COLO668 (cell line): ENCODE measurements around the gene PDE9A.

Experiments
- DNase-seq: peaks from one replicate; lab custom pipeline; 2025; ENCODE audit not compliant: unreplicated experiment; lab: John Stamatoyannopoulos, UW

The PDE9A gene

GRCh38 chr21:42815217-42815616, 161.8 kb downstream of the PDE9A start:
- DNase-seq, result no peak

- peak; percentile 51 for DNase-seq
These were observed 164.9 kb downstream of the PDE9A start for GRCh38 chr21:42818328-42818749.

GRCh38 chr21:42819861-42820615, 166.6 kb downstream of the PDE9A start:
- DNase-seq, result no peak

GRCh38 chr21:42820616-42821465, 167.4 kb downstream of the PDE9A start:
- DNase-seq, result peak; percentile 62
